ENCODE data around the gene SPINK4.

The SPINK4 gene

GRCh38 chr9:33256236-33256635 is 16.3 kb downstream of the SPINK4 start:
- no peak for DNase-seq (ENCODE audit: low read depth in 2 of 3, low spot score in 2 of 3)

- DNase-seq (ENCODE audit: low read depth in 2 of 3, low spot score in 2 of 3): no peak
Observed at GRCh38 chr9:33257276-33257675, 17.3 kb downstream of the SPINK4 start.

- no peak for DNase-seq (ENCODE audit: low read depth in 2 of 3, low spot score in 2 of 3)
Observed at GRCh38 chr9:33260372-33260771, 20.4 kb downstream of the SPINK4 start.

GRCh38 chr9:33263131-33264002 is 23.4 kb downstream of the SPINK4 start:
- no peak for DNase-seq (ENCODE audit: low read depth in 2 of 3, low spot score in 2 of 3)

GRCh38 chr9:33264003-33264472 is 24.1 kb downstream of the SPINK4 start:
- DNase-seq (ENCODE audit: low read depth in 2 of 3, low spot score in 2 of 3): peak in 2 of 3 experiments; percentile 26 to 31

- peak; percentile 98 for DNase-seq (ENCODE audit: low read depth in 2 of 3, low spot score in 2 of 3)
Observed at GRCh38 chr9:33264473-33265177, 24.7 kb downstream of the SPINK4 start, which contains the start of the genes BAG1 and CHMP5. BAG1 (minus strand) TSS chr9:33264708. CHMP5 (plus strand) TSS chr9:33265049; CDS start chr9:33265079, 30 bp downstream.

- DNase-seq (ENCODE audit: low read depth in 2 of 3, low spot score in 2 of 3): no peak
Observed at GRCh38 chr9:33265211-33265865, 25.4 kb downstream of the SPINK4 start.

GRCh38 chr9:33267151-33267767 is 27.3 kb downstream of the SPINK4 start:
- no peak for DNase-seq (ENCODE audit: low read depth in 2 of 3, low spot score in 2 of 3)

GRCh38 chr9:33270146-33270545 is 30.2 kb downstream of the SPINK4 start:
- no peak for DNase-seq (ENCODE audit: low read depth in 2 of 3, low spot score in 2 of 3)

- no peak for DNase-seq (ENCODE audit: low read depth in 2 of 3, low spot score in 2 of 3)
Observed at GRCh38 chr9:33272061-33272460, 32.1 kb downstream of the SPINK4 start.

- DNase-seq (ENCODE audit: low read depth in 2 of 3, low spot score in 2 of 3): no peak
Observed at GRCh38 chr9:33273266-33273971, 33.5 kb downstream of the SPINK4 start.

- no peak for DNase-seq (ENCODE audit: low read depth in 2 of 3, low spot score in 2 of 3)
Observed at GRCh38 chr9:33273972-33274328, 34.0 kb downstream of the SPINK4 start.

- no peak for DNase-seq (ENCODE audit: low read depth in 2 of 3, low spot score in 2 of 3)
Observed at GRCh38 chr9:33277484-33277883, 37.5 kb downstream of the SPINK4 start.

- no peak for DNase-seq (ENCODE audit: low read depth in 2 of 3, low spot score in 2 of 3)
Observed at GRCh38 chr9:33285502-33285901, 45.5 kb downstream of the SPINK4 start.

- no peak for DNase-seq (ENCODE audit: low read depth in 2 of 3, low spot score in 2 of 3)
Observed at GRCh38 chr9:33287087-33287490, 47.1 kb downstream of the SPINK4 start.

GRCh38 chr9:33288235-33288634 is 48.3 kb downstream of the SPINK4 start:
- DNase-seq (ENCODE audit: low read depth in 2 of 3, low spot score in 2 of 3): no peak

GRCh38 chr9:33288828-33289483 is 49.0 kb downstream of the SPINK4 start:
- no peak for DNase-seq (ENCODE audit: low read depth in 2 of 3, low spot score in 2 of 3)

GRCh38 chr9:33289496-33289895 is 49.5 kb downstream of the SPINK4 start:
- no peak for DNase-seq (ENCODE audit: low read depth in 2 of 3, low spot score in 2 of 3)

GRCh38 chr9:33289936-33290246 is 49.9 kb downstream of the SPINK4 start:
- DNase-seq (ENCODE audit: low read depth in 2 of 3, low spot score in 2 of 3): no peak

All from activated CD8-positive, alpha-beta memory T cell treated with anti-CD3 and anti-CD28 coated beads for 48 hours (primary cell).